GM18499 (cell line): Measurements from ENCODE around the gene PARP15.
"Not testable (repeated sequence)": the region's sequence is repeated elsewhere in the genome, so short reads cannot be mapped to it uniquely, and the experiment has no call there.

Source experiments
- ATAC-seq: cut with Tn5 transposase; IDR thresholded peaks from one replicate; pipeline ENCODE4 v1.9.1; 2021; ENCODE audit warnings: moderate number of reproducible peaks; ENCODE audit not compliant: insufficient read depth, unreplicated experiment

PARP15 gene

DNA sequence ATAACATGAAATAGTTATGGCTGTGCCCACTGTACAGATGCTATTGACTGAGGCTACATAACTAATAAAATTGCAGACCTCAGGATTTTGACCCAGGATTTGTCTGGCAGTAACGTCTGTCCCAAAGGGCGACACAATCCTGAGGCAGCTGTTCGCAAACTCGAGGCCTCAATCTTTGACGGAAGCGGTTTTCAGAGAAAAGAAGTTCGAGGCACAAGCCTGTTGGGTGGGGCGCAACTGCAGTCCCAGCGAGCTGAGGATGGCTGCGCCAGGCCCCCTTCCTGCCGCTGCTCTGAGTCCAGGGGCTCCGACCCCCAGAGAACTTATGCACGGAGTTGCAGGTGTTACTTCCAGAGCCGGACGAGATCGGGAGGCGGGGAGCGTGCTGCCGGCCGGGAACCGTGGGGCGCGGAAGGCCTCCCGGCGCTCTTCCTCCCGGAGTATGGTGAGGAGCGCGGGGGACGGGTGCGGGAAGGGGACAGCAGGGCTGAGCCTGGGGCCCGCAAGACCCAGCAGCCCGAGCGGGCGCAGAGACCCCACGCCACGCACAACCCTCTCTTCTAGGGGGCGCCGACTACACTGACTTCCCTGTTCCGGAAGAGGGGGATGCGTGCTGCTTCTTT, at the start of gene PARP15:
PARP15 (plus strand) TSS at position 242 of the 623 bp plus-strand sequence; CDS start at position 260, 18 bp downstream.
- ATAC-seq, result no peak

DNA sequence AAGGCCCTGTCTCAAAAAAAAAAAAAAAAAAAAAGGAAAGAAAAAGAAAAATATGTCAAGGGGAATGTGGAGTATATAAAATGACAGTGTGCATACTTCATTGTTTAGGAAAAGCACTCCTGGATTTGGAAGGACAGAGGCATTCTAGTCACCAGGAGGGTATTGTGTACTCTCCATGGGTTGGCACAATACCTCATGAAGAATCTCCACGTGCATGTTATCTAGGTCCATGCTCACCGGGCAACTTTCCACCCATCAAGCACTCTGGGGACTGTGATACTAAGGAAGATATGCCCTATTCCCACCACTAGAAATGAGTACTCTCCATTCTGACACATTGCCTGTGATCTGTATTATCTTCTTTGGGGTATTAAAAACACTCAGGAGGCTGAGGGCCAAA, 47.3 kb upstream of the PARP15 start:
- ATAC-seq, result no peak

- ATAC-seq, result no peak
These were observed 44.0 kb upstream of the PARP15 start for GRCh38 chr3:122533480-122533879.

GRCh38 chr3:122533931-122534334, 43.5 kb upstream of the PARP15 start:
- peak; percentile 99 for ATAC-seq

DNA sequence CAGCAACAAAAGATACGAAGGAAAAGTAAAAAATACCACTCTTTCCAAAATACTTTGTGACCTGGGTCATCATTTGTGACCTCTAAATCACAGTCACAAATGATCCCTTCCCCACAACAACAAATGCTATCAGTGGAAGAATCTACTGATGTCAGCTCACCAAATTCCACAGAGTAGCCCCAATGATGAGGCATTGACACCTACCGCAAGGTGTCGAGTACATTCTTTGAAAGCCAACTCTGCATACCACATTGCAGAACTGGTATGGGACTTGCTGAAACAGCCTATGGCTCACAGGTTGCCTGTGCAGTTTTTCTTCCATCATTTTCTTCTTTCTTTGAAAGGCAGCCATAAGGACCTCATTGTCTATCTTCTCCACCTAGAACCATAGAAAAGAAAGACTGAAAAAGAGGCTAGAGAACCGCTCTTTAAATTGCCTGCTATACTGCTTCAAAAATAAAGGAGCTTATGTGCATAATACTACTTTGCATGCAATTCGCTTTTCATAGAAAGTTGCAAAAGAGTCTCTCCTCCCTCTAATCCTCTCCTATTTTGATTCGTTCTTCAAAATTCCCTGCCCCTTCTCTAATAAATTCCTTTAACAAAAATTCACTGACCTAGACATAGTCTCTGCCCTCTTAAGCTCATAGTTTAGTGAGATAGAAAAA, 41.4 kb upstream of the PARP15 start:
- ATAC-seq, result no peak

DNA sequence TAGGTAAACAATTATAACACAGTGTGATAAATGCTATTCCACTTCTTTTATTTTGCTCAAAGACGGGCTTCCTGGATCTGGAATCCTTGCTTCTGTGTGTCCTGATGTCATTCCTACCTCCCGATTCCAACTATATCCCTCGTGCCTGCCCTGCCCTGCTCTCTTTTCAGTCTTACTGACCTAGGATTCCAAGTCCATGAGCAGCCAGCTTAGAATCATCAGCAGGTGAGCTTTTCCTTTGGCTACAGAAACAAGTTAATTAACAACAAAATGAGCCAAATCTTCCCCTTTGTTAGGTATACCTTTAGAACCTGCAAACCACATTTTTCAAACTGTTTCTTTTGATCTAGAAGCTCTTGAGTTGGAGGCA, 40.8 kb upstream of the PARP15 start:
- ATAC-seq, result no peak

DNA sequence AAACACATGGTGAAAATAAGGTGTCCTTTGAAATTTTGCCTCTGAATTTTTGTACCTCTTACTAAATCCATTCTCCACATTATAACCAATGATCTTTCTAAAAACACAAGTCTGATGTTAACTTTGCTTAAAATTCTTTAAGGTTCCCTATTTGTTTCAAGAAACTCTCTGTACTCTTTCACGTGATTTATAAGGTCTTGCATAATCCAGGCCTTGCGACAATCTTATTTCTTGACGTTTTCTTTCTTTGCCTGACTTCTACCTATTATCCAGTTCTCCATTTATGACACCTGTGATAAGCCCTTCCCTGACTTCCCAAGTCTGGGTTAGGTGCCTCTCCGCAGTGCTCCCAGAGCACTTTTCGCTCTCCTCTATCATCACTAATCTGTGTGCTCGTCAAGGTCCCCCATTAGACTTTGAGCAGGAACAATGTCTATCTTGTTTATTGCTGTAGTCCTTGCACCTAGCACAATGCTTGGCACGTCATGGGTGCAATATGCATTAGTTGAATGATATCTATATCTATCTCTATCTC, 38.4 kb upstream of the PARP15 start:
- no peak for ATAC-seq

DNA sequence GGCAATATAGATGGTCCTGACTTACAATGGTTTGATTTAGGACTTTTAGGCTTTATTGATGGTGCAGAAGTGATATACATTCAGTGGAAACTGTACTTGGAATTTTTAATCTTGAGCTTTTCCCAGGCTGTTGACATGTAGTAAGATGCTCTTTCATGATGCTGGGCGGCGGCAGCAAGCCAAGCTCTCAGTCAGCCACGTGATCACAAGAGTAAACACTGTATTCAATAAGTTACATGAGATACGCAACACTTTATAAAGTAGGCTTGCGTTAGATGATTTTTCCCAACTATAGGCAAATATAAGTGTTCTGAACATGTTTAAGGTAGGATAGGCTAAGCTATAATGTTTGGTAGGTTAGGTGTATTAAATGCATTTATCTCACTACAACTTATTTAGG, 31.3 kb upstream of the PARP15 start:
- no peak for ATAC-seq

DNA sequence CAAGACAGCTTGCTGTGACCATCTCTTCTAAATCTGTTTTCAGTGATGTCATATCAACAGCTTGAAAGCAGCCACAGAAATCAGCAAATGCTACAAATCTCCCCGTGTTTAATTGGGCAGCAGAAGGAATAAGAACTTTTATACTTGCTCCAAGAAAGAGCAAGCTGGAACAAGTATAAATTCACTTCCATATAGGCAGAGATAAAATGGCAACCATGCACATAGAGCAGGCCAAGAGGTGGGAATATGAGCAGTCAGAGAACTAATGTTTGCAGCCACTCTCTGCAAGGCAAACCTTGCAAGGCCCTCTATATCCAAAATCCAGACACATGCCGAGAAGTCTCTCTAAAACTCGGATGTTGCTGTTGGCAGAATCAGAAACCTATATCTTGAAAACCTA, 29.4 kb upstream of the PARP15 start:
- no peak for ATAC-seq

GRCh38 chr3:122548619-122549018, 28.8 kb upstream of the PARP15 start:
- no peak for ATAC-seq

- ATAC-seq, result no peak
These were observed 24.3 kb upstream of the PARP15 start for GRCh38 chr3:122553171-122553570.

DNA sequence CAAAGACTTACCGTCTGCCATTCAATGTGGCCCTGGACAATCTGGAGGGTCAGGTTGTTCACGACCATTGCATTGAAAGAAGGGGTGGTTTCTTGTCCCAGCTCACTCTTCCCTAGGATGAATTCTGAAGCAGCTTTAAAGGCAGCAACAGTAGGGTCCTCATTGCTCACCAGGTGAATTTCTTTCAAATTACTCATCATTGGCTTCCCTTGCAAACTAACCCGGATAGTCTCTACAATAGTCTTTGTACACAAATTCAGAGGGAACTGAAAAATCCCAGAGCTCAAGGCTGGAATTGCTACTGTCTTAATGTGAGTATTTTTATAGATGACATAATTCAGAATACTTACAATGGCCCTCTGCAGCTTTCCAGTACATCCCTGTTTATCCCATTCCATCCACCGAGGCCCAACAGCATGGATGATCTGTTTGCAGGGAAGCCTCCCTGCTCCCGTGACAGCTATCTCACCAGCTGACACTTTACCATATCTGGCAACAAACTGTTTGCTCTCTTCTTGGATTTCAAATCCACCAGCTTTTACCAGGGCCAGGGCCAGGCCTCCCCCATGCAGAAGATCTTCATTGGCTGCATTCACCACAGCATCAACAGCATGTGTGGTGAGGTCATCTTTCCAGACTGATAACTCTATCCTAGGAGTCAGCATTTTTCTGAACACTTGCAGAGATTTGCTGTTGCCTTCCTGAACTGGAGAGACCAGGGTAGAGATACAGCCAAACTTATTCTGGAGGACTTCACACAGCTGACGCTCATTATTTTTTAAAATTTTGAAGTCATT, 22.0 kb upstream of the PARP15 start:
- no peak for ATAC-seq

GRCh38 chr3:122557356-122557755, 20.1 kb upstream of the PARP15 start:
- ATAC-seq, result no peak

DNA sequence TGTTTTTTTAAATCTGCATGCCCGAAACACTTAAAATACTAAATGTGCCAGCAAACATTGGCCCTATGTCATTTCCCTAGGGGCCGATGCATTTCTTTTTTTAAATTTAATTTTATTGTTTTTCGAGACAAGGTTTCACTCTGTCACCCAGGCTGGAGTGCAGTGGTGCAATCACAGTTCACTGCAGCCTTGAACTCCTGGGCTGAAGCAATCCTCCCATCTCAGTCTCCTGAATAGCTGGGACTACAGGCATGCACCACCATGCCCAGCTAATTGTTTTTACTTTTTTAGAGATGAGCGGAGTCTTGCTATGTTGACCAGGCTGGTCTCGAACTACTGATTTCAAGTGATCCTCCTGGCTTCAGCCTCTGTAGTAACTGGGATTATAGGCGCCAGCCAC, 18.8 kb upstream of the PARP15 start:
- no peak for ATAC-seq

DNA sequence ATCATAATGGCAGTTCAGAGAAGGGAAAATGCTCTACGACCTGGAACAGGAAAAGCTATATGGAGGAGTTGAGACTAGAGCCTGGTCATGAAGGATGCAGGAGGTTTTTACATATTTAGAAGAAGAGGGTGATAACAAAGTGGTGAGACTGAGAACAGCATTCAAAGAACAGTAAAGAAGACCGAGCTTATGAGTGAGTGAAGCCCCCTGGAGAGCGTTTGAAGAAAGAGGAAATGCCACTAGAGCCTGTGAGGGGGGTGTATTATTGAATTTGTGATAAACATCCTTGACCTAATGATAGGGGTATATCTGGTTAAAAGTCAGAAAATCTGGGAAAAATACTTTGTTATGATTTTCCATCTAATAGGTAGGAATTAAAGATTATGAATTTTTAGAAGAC, 17.5 kb upstream of the PARP15 start:
- ATAC-seq, result no peak

DNA sequence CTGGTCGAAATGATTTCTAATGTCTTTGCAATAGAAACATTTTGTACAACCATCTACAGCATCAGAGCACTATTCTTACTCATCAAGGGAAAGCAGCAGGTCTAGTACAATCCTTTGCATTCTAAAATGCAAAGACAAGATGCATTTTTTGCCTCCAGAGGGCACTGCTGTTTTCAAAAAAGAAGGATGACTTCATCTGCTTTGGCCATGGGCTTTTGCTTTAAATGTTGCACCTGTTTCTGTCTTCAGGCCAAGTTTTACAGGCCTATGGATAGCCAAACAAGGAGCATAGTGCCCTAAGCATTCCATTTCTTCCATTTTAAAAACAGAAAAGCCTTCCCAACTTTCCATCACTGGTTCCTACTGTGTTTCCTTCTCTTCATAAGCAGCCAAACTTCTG, 16.8 kb upstream of the PARP15 start:
- ATAC-seq, result no peak

- ATAC-seq, result no peak
These were observed 14.3 kb upstream of the PARP15 start for GRCh38 chr3:122562923-122563716.

DNA sequence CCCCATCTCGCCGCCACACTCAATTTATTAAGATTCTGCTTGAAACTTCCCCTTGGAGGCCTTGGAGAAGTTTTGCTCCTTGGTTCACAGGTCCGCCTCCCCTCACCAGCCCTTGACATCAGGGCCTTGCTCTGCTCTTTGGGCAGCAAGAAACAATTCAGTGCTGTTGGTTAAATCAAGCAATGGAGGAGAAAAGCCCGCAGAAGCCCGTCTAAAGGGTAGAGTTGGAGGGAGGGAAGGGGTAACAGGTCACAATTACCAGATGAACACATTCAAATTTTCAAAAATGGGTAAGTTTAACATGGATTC, 13.8 kb upstream of the PARP15 start:
- ATAC-seq, result no peak

DNA sequence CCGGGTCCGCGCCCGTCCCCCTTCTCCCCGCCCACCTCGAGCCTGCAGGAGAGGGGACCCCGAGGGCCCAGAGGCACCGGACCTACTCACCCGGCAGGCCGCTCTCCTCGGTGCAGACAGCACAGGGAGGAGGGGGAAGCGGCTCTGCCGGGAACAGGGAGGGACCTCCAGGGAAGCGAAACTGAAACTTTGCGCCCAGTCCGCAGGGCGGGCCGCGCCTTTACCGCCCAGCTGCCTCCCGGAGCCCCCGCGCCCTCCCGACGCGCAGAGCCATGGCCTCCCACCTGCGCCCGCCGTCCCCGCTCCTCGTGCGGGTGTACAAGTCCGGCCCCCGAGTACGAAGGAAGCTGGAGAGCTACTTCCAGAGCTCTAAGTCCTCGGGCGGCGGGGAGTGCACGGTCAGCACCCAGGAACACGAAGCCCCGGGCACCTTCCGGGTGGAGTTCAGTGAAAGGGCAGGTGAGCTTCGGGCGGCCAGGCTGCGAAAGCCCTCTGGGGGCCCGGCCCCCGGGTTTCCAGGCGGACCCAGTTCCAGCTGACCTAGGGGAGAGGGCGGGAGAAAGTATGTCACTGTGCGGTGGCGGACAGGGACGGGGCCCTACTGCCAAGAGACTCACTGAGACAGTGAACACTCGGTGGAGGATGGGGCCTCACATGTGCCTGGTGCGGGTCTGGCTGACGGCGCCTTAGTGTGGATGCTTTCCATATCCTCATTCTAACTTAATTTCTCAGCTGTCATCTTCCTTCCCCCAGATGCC, 13.1 kb upstream of the PARP15 start, which contains the start of the genes DTX3L and PARP9:
DTX3L (plus strand) TSS at position 184 of the 758 bp plus-strand sequence; CDS start at position 273, 89 bp downstream.
PARP9 (minus strand) TSS at position 146 of the 758 bp plus-strand sequence. CDS start 4,680 bp downstream, outside the sequence.
- ATAC-seq, result no peak

DNA sequence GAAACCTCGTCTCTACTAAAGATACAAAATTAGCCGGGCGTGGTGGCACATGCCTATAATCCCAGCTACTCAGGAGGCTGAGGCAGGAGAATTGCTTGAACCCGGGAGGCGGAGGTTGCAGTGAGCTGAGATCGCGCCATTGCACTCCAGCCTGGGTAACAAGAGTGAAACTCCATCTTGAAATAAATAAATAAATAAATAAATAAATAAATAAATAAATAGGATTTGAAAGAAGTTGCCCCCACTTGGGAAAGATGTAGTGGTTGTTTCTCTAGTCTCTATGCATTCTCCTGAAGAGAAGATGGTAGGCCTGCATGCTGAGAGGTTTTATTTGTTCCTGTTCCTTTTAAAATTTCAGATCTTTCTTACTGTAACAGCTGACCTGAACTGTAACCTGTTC, 9.3 kb upstream of the PARP15 start:
- not testable (repeated sequence) for ATAC-seq
